HepG2 (cell line): Measurements from ENCODE around the gene TTBK2.

Source experiments
- MAFK ChIP-seq, 2 experiments: IDR thresholded peaks in 1 of 2; conservative IDR thresholded peaks in 1 of 2; 2 replicates each; pipeline ENCODE4 v1.6.1; 2011; ENCODE audit warnings: improper control_type of control experiment in 2 of 2, low read length in 2 of 2
- POLR2AphosphoS2 ChIP-seq: IDR thresholded peaks from 2 replicates; pipeline ENCODE4 v1.6.1; 2011; ENCODE audit warnings: low read depth, low read length, improper control_type of control experiment
- ZSCAN31 ChIP-seq: sonication (generic); formaldehyde crosslinking; IDR thresholded peaks from 2 replicates; pipeline ENCODE4 v1.5.0; 2020; ENCODE audit warnings: low read depth, mild to moderate bottlenecking, missing genetic modification reagents
- TF ChIP-seq, protein P1 (sequence below): sonication (generic); formaldehyde crosslinking; IDR thresholded peaks from 2 replicates; pipeline ENCODE4 v1.8.1; 2022; ENCODE audit warnings: low read depth, mild to moderate bottlenecking, missing genetic modification reagents

DNA sequence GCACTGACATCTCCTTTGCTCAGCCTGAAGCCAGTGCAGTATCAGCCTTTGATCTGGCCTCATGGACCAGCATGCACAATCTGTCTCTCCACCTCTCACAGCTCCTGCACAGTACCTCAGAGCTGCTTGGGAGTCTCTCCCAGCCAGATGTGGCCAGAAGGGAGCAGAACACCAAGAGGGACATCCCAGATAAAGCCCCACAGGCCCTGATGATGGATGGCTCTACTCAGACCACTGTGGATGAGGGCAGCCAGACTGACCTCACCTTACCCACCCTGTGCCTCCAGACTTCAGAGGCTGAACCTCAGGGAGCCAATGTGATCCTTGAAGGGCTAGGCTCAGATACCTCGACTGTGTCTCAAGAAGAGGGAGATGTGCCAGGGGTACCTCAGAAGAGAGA is 228.0 kb downstream of the TTBK2 start:
- TF ChIP-seq MAFK (conservative IDR thresholded peaks at IDR 0.05 in 1 of 2, IDR thresholded peaks at IDR 0.05 in 1 of 2; ENCODE audit: low read length in 2 of 2) (no peak), ZSCAN31 (no peak), POLR2AphosphoS2 (no peak)
- TF ChIP-seq, protein P1, sequence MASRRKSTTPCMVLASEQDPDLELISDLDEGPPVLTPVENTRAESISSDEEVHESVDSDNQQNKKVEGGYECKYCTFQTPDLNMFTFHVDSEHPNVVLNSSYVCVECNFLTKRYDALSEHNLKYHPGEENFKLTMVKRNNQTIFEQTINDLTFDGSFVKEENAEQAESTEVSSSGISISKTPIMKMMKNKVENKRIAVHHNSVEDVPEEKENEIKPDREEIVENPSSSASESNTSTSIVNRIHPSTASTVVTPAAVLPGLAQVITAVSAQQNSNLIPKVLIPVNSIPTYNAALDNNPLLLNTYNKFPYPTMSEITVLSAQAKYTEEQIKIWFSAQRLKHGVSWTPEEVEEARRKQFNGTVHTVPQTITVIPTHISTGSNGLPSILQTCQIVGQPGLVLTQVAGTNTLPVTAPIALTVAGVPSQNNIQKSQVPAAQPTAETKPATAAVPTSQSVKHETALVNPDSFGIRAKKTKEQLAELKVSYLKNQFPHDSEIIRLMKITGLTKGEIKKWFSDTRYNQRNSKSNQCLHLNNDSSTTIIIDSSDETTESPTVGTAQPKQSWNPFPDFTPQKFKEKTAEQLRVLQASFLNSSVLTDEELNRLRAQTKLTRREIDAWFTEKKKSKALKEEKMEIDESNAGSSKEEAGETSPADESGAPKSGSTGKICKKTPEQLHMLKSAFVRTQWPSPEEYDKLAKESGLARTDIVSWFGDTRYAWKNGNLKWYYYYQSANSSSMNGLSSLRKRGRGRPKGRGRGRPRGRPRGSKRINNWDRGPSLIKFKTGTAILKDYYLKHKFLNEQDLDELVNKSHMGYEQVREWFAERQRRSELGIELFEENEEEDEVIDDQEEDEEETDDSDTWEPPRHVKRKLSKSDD, result no peak
